ENCODE data around the gene GCNA.
"Not testable (repeated sequence)": the region's sequence is repeated elsewhere in the genome, so short reads cannot be mapped to it uniquely, and the experiment has no call there.

GCNA gene

DNA sequence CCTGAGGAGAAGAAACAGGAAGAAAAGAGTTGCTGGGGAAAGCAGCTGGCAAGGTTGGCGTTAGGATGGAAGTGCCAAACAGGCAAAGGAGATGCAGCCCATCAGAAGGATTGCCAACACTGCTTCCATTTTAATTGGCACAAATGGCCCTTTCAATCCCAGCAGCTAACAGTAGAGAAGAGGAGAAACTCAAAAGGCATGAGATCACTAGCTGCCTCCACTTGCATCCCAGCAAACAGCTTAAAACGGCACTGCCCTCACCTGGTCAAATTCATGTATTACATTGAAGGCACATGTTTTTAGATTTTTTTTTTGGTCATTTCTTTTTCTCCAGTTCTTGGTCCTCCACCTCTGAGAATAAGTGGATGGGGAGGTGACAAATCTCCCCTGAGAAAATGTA, 74.2 kb downstream of the GCNA start:
- peak; percentile 55 to 64 for DNase-seq

- DNase-seq, result no peak
These were observed 75.1 kb downstream of the GCNA start for GRCh38 chrX:71653344-71653743.

GRCh38 chrX:71657267-71657666, 79.0 kb downstream of the GCNA start:
- DNase-seq, result no peak

GRCh38 chrX:71659342-71659741, 81.1 kb downstream of the GCNA start:
- DNase-seq, result no peak

GRCh38 chrX:71659959-71660358, 81.7 kb downstream of the GCNA start:
- no peak for DNase-seq

DNA sequence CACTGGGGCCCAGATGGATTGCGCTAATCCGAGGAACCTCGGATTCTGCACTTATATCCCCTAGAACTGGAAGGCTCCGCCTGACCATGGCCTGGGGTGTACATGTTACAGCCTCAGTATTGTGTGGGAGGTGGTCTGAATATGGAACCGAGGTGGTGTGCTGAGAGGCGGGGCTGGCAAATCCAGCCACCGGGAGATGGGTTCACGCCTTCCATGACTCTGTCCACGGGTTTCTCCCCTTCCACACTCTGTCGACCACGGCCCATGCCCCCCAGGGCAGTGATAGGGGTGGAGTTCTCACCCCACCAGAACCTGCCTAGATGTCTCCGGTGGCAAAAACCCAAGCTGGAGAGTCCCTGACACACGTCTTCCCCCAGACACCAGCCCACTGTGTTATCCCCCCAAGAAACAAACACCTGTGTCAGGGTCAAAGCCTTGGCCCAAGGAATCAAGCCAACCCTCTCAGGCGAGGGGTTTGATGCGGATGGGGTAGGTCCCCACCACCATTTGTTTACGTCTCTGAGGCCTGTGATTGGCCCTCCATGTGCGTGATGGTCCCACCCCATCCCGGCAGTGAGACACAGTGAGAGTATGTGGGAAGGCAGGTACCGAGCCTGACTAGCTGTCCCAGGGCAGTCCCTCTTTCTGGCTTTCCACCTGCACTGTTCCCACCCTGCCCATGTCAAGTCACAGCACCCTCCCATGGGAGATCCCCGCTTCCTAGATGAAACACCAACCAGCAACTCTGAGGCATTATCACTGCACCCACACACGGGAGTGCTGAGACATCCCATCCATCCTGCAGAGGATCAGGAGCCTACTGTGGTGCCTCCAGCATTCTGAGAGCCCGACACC, 82.6 kb downstream of the GCNA start:
- DNase-seq, result no peak

DNA sequence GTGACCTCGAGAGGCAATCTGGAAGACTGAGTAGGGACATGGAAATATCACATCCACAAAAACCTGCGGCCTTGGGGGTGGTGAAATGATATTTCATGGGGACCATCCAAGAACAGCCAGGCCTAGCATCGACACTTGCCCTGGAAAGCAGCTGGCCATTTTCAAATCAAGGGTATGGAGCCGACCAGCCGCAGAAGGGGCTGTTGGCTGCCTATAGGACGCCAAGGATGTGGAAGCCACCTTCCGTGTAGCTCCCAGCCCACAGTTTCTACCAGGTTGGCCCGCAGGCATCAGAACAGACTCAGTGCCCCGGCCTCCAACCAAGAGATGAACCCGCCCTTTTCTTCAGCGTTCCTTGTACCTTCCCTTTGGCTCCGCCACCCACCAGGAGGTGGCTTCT, 83.7 kb downstream of the GCNA start:
- DNase-seq, result no peak

- DNase-seq, result not testable (repeated sequence)
These were observed 84.4 kb downstream of the GCNA start for GRCh38 chrX:71662654-71663053.

All from stimulated activated CD4-positive, alpha-beta T cell treated with anti-CD3 and anti-CD28 coated beads, Interleukin-2, amount 100 ng/mL, for 24 hours (primary cell).